Fibroblast of the conjunctiva (primary cell): ENCODE measurements around the gene HMGB4.
A peak's percentile ranks its signal among the peaks of the same experiment; 100 is the strongest.

Experiments used
- DNase-seq: peaks from one replicate; pipeline ENCODE4 v3.0.0-alpha.2; 2010; ENCODE audit warnings: low read depth

Gene HMGB4

GRCh38 chr1:33848205-33848937 lies 15.5 kb upstream of the HMGB4 start:
- DNase-seq = no peak

GRCh38 chr1:33849211-33849610 lies 14.7 kb upstream of the HMGB4 start:
- DNase-seq = no peak

GRCh38 chr1:33850481-33850880 lies 13.4 kb upstream of the HMGB4 start:
- DNase-seq = no peak

- DNase-seq = no peak
Measured at GRCh38 chr1:33852711-33853110, 11.2 kb upstream of the HMGB4 start.

- DNase-seq = no peak
Measured at GRCh38 chr1:33853431-33853830, 10.4 kb upstream of the HMGB4 start.

- DNase-seq = no peak
Measured at GRCh38 chr1:33854091-33854490, 9.8 kb upstream of the HMGB4 start.

GRCh38 chr1:33860671-33861070 lies 3.2 kb upstream of the HMGB4 start:
- no peak for DNase-seq

- no peak for DNase-seq
Measured at GRCh38 chr1:33864460-33865389, 846 bp downstream of the HMGB4 start.

- no peak for DNase-seq
Measured at GRCh38 chr1:33866281-33866680, 2.4 kb downstream of the HMGB4 start.

- no peak for DNase-seq
Measured at GRCh38 chr1:33867684-33868083, 3.8 kb downstream of the HMGB4 start.

GRCh38 chr1:33872275-33872674 lies 8.4 kb downstream of the HMGB4 start:
- no peak for DNase-seq

- no peak for DNase-seq
Measured at GRCh38 chr1:33872683-33873082, 8.8 kb downstream of the HMGB4 start.

- no peak for DNase-seq
Measured at GRCh38 chr1:33874636-33875035, 10.8 kb downstream of the HMGB4 start.

- DNase-seq = no peak
Measured at GRCh38 chr1:33875862-33876261, 12.0 kb downstream of the HMGB4 start.

- DNase-seq = peak; percentile 61
Measured at GRCh38 chr1:33876970-33877650, 13.2 kb downstream of the HMGB4 start.

- no peak for DNase-seq
Measured at GRCh38 chr1:33878392-33878791, 14.5 kb downstream of the HMGB4 start.

GRCh38 chr1:33880305-33880704 lies 16.4 kb downstream of the HMGB4 start:
- no peak for DNase-seq

- no peak for DNase-seq
Measured at GRCh38 chr1:33886496-33886895, 22.6 kb downstream of the HMGB4 start.

- peak; percentile 6 for DNase-seq
Measured at GRCh38 chr1:33893147-33893830, 29.4 kb downstream of the HMGB4 start.

GRCh38 chr1:33895396-33895795 lies 31.5 kb downstream of the HMGB4 start:
- no peak for DNase-seq

- DNase-seq = no peak
Measured at GRCh38 chr1:33895976-33896375, 32.1 kb downstream of the HMGB4 start.

GRCh38 chr1:33897092-33897725 lies 33.3 kb downstream of the HMGB4 start:
- DNase-seq = no peak
